Measurements from ENCODE around the gene MRPL49. TPM values are rescaled to one million over a fixed set of nuclear protein-coding genes. Genes with fewer than 3 reads are reported as not detected.

Gene MRPL49
- total RNA-seq, 3 donors from 2014 or later (not counting 1 experiment from before 2014, with no cell fraction given): 36.8 to 37.5 (median 36.9) TPM

- H3K36me3 ChIP-seq (ENCODE audit: control insufficient read depth, insufficient read depth, low read length): peaks cover 50% of the 10 kb centered on the region
- peaks cover 32% of the 10 kb centered on the region for H3K4me1 ChIP-seq (ENCODE audit: control insufficient read depth, insufficient read depth, low read length)
- peak overlapping the region; percentile 97 for H3K27ac ChIP-seq (ENCODE audit: low read length)
- TF ChIP-seq CTCF (IDR thresholded peaks at IDR 0.05): no peak
- H3K27me3 ChIP-seq (ENCODE audit: control insufficient read depth, insufficient read depth, low read length): no peaks in the 10 kb centered on the region
- no peaks in the 10 kb centered on the region for H3K9me3 Mint-ChIP-seq
- H3K9me3 ChIP-seq (ENCODE audit: control insufficient read depth, insufficient read depth, low read length): no peaks in the 10 kb centered on the region
- peak in 1 of 2 donors; percentile 45 for DNase-seq
- intact Hi-C loops (cut with micrococcal nuclease): loop anchor here (5.0 kb wide), 1 partner anchor 204 kb away; the partner anchor contains the start of gene ATG2A
- H3K27ac Mint-ChIP-seq: peak overlapping the region; percentile 99 to 100
- 2% methylated on average over 22 of the region's 22 CpGs for WGBS (ENCODE audit: insufficient coverage)
- peak overlapping the region; percentile 91 for H3K4me3 ChIP-seq (ENCODE audit: low read length)
- peaks cover 25 to 50% of the 10 kb centered on the region in 2 donors for H3K4me1 Mint-ChIP-seq
- no peaks in the 10 kb centered on the region for H3K27me3 Mint-ChIP-seq (ENCODE audit: low read depth in 2 of 2)
- ATAC-seq: no peak
- peak overlapping the region; percentile 98 for H3K4me3 Mint-ChIP-seq
- H3K36me3 Mint-ChIP-seq: no peaks in the 10 kb centered on the region
Observed at GRCh38 chr11:65121447-65121864, 665 bp upstream of the MRPL49 start.

GRCh38 chr11:65124480-65125196 lies 2.5 kb downstream of the MRPL49 start:
- no peak for TF ChIP-seq CTCF (IDR thresholded peaks at IDR 0.05)
- intact Hi-C loops (cut with micrococcal nuclease): loop anchor here (5.0 kb wide), 1 partner anchor 207 kb away; the partner anchor contains the start of gene ATG2A
- ATAC-seq (no peak), DNase-seq (no peak)
- H3K9me3 Mint-ChIP-seq: no peaks in the 10 kb centered on the region
- peak overlapping the region; percentile 73 for H3K4me3 Mint-ChIP-seq
- 82% methylated on average over 3 of the region's 5 CpGs for WGBS (ENCODE audit: insufficient coverage)
- Histone ChIP-seq H3K36me3 (ENCODE audit: control insufficient read depth, insufficient read depth, low read length) (peaks cover 66% of the 10 kb centered on the region), H3K4me3 (ENCODE audit: low read length) (no peak overlapping the region), H3K4me1 (ENCODE audit: control insufficient read depth, insufficient read depth, low read length) (peaks cover 21% of the 10 kb centered on the region), H3K27ac (ENCODE audit: low read length) (no peak overlapping the region), H3K9me3 (ENCODE audit: control insufficient read depth, insufficient read depth, low read length) (no peaks in the 10 kb centered on the region), H3K27me3 (ENCODE audit: control insufficient read depth, insufficient read depth, low read length) (no peaks in the 10 kb centered on the region)
- no peaks in the 10 kb centered on the region for H3K36me3 Mint-ChIP-seq
- H3K4me1 Mint-ChIP-seq: peaks cover 17 to 30% of the 10 kb centered on the region in 2 donors
- peak overlapping the region; percentile 19 to 45 for H3K27ac Mint-ChIP-seq
- H3K27me3 Mint-ChIP-seq (ENCODE audit: low read depth in 2 of 2): no peaks in the 10 kb centered on the region

GRCh38 chr11:65125197-65126056 lies 3.3 kb downstream of the MRPL49 start:
- H3K27ac ChIP-seq (ENCODE audit: low read length): no peak overlapping the region
- WGBS (ENCODE audit: insufficient coverage): 91% methylated on average over 12 of the region's 12 CpGs
- H3K9me3 Mint-ChIP-seq: no peaks in the 10 kb centered on the region
- no peak overlapping the region for H3K27ac Mint-ChIP-seq
- no peaks in the 10 kb centered on the region for H3K27me3 Mint-ChIP-seq (ENCODE audit: low read depth in 2 of 2)
- H3K9me3 ChIP-seq (ENCODE audit: control insufficient read depth, insufficient read depth, low read length): no peaks in the 10 kb centered on the region
- no peak overlapping the region for H3K4me3 Mint-ChIP-seq
- H3K4me1 Mint-ChIP-seq: peaks cover 17 to 25% of the 10 kb centered on the region in 2 donors
- peaks cover 28% of the 10 kb centered on the region for H3K4me1 ChIP-seq (ENCODE audit: control insufficient read depth, insufficient read depth, low read length)
- peaks cover 66% of the 10 kb centered on the region for H3K36me3 ChIP-seq (ENCODE audit: control insufficient read depth, insufficient read depth, low read length)
- no peaks in the 10 kb centered on the region for H3K27me3 ChIP-seq (ENCODE audit: control insufficient read depth, insufficient read depth, low read length)
- no peak for ATAC-seq
- no peak for TF ChIP-seq CTCF (IDR thresholded peaks at IDR 0.05)
- intact Hi-C loops (cut with micrococcal nuclease): no loop called here
- no peak overlapping the region for H3K4me3 ChIP-seq (ENCODE audit: low read length)
- no peak for DNase-seq
- no peaks in the 10 kb centered on the region for H3K36me3 Mint-ChIP-seq

All from natural killer cell (primary cell).